GM12801 (cell line): ENCODE measurements around the gene ARHGAP45.

Source experiments
- CTCF ChIP-seq: IDR thresholded peaks from one replicate; pipeline ENCODE4 v1.5.1; 2011; ENCODE audit warnings: control low read depth; ENCODE audit not compliant: insufficient read length; ENCODE audit errors: extremely low read depth

Gene ARHGAP45

DNA sequence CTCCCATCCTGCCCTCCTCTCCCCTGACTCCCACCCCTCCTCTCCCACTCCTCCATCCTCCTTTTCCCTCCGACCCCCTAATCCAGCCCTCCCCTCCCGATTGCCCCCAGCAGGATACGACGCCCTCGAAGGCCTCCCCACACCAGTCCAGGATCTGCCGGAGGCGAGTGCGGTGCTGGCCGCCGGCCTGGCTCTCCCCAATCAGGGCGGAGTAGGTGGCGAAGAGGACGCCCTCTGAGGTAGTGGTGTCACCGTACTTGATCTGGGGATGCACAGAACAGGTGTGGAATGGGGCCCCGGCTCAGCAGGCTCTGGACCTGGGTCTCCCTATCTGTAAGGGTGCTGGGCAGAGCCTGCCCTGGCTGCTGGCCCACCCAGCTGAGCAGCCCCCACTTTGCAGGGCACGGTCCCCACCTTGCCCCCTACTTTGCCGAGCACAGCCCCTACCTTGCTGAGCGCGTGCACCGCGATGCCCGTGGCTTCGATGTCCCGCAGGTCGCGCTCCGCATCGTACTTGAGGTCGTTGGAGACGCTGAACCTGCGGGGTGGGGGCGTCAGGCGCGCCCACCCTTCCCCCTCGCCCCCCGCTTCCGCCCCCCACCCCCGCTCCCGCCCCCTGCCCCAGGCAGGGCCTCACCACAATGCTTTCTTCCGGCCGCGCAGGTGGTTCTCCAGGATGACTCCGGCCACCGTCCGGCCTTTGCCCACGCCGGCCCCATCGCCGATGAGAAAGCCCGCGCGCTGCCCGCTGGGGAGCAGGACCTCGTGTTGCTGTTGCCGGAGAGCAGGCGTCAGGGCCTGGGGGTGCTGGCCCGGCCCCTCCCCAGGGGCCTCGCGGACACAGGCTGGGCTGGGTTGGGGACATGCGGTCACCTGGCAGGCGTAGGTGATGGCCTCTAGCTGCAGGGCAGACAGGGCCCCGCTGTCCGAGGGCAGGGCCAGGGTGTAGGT is 55.3 kb downstream of the ARHGAP45 start:
- TF ChIP-seq CTCF, result no peak

DNA sequence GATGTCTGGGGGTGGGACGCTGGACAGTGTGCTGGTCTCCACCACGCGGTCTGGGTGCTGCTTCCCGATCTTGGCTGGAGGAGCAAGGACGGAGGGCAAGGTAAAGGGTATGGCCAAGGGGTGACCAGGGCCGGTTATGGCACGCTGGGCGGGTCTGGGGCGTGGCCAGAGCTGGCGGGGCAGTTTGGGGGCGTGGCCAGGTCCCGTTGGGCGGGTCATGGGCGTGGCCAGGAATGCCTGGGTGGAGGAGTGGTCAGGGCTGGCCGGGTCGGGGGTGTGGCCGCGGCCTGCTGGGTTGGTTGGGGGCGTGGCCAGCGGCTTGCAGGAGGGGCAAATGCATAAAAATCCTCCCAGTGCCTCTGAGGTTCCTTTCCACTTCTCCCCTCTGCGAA is 56.0 kb downstream of the ARHGAP45 start:
- no peak for TF ChIP-seq CTCF

- no peak for TF ChIP-seq CTCF
Measured at GRCh38 chr19:1123381-1123780, 56.4 kb downstream of the ARHGAP45 start.

- TF ChIP-seq CTCF, result no peak
Measured at GRCh38 chr19:1123885-1124677, 57.1 kb downstream of the ARHGAP45 start.

DNA sequence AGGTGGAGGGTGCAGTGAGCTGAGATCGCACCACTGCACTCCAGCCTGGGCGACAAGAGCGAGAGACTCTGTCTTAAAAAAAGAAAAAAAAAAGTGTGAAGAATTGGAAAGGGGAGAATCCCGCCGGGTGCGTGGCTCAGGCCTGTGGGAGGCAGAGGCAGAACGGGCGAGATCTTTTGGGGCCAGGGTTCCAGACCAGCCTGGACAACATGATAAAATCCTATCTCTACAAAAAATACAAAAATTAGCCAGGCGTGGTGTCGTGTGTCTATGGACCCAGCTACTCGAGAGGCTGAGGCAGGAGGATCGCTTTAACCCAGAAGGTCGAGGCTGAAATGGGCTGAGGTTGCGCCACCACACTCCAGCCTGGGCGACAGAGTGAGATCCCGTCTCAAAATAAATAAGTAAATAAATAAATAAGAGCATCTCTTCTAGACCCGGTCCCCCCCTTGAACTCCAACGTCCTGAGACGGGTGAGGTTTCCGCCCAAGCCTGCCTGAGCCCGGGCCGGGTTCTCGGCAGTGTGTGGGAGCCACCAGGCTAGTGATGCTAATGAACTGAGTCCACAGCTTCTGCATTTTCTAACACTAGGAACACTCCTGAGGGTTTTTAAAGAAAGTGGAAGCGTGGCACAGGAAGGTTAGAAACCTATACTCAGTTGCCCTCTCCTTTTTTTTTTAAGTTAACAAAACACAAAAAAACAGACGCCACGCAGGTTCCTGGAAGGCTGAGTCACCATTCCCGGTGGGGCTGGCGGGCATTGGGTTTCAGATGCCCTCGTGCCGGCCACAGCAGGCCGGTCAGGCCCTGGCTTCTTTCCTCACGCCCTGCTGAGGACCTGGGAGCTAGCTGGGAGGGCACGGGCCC is 58.9 kb downstream of the ARHGAP45 start:
- no peak for TF ChIP-seq CTCF

DNA sequence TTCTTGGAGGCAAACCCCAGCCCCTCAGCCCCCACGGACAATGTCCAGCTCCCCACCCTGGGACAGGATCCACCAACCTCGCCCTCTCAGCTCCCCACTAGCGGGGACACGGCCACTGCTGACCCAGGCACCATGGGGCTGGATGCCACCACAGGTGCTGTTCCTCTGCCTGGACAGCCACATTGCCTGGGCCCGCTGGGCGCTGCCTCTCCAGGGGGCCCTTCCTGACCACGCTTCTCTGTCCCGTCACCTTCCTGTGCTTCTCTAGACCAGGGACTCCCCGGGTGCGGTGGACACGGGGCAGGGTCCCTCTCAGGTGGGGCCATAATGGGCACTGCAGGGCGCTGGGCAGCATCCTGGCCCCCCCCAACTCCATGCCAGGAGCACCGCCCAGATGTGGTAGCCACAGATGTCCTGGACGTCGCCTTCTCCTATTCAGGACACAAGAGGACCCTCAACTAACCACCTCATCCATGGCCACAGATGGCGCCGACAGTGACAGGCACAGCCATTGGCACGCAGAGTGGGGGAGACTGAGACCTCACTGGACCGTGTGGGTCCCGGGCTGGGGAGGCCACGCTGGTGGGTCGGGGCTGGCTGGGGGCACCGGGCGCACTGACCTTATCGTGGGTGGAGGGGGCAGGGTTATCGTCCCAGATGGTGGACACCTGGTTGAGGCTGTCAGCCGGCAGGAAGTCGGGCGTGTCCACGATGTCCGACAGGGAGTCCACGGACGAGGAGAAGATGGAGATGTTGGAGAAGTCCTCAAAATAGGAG is 60.2 kb downstream of the ARHGAP45 start:
- TF ChIP-seq CTCF, result no peak
